Left kidney (tissue), 2 donors: ENCODE results near the gene FOS. TPM values are rescaled to one million over a fixed set of nuclear protein-coding genes. Genes with fewer than 3 reads are reported as not detected.
"Not testable (repeated sequence)": the region's sequence is repeated elsewhere in the genome, so short reads cannot be mapped to it uniquely, and the experiment has no call there.

Experiments
- DNase-seq: peaks from one replicate; pipeline ENCODE4 v3.0.0-alpha.2; 2013
- polyA plus RNA-seq: library from polyadenylated mRNA; unstranded; fragments of 120-200 nt; gene quantifications from one replicate; pipeline ENCODE4 v1.2.1, GENCODE V29; 2013; ENCODE audit not compliant: insufficient read length

Gene FOS
- polyA plus RNA-seq, 1 donor, result 477 TPM

- DNase-seq, result no peak
Observed at GRCh38 chr14:75274050-75274898, 4.4 kb upstream of the FOS start.

- DNase-seq, result no peak
Observed at GRCh38 chr14:75274899-75275569, 3.6 kb upstream of the FOS start.

GRCh38 chr14:75275598-75275997 is 3.0 kb upstream of the FOS start:
- DNase-seq, result no peak

GRCh38 chr14:75277008-75277814 is 1.4 kb upstream of the FOS start:
- DNase-seq, result peak; percentile 89

GRCh38 chr14:75277815-75278421 is 710 bp upstream of the FOS start:
- DNase-seq, result no peak

- DNase-seq, result no peak
Observed at GRCh38 chr14:75279153-75279762, 630 bp downstream of the FOS start.

- DNase-seq, result no peak
Observed at GRCh38 chr14:75279763-75280290, 1.2 kb downstream of the FOS start.

- DNase-seq, result no peak
Observed at GRCh38 chr14:75280291-75280830, 1.7 kb downstream of the FOS start.

- DNase-seq, result no peak
Observed at GRCh38 chr14:75280831-75281653, 2.4 kb downstream of the FOS start.

- DNase-seq, result no peak
Observed at GRCh38 chr14:75281654-75282019, 3.0 kb downstream of the FOS start.

- DNase-seq, result no peak
Observed at GRCh38 chr14:75282170-75282554, 3.5 kb downstream of the FOS start.

- not testable (repeated sequence) for DNase-seq
Observed at GRCh38 chr14:75282555-75283161, 4.0 kb downstream of the FOS start.

GRCh38 chr14:75283162-75283832 is 4.7 kb downstream of the FOS start:
- no peak for DNase-seq

GRCh38 chr14:75283833-75284563 is 5.4 kb downstream of the FOS start:
- DNase-seq, result no peak

- no peak for DNase-seq
Observed at GRCh38 chr14:75285331-75285730, 6.7 kb downstream of the FOS start.

- DNase-seq, result no peak
Observed at GRCh38 chr14:75286313-75286712, 7.7 kb downstream of the FOS start.

- no peak for DNase-seq
Observed at GRCh38 chr14:75289840-75290388, 11.3 kb downstream of the FOS start.

- no peak for DNase-seq
Observed at GRCh38 chr14:75290851-75291250, 12.2 kb downstream of the FOS start.
